K562 (cell line): ENCODE results near the gene CHCHD10. TPM values are rescaled to one million over a fixed set of nuclear protein-coding genes. Genes with fewer than 3 reads are reported as not detected.
A peak's percentile ranks its signal among the peaks of the same experiment; 100 is the strongest.

ENCODE experiments used
- ESRRA ChIP-seq: fragments of 450-650 bp; IDR thresholded peaks from 2 replicates; pipeline ENCODE4 v1.6.1; 2014; ENCODE audit warnings: low read depth, mild to moderate bottlenecking, moderate library complexity, borderline replicate concordance
- NCOA2 ChIP-seq, 2 experiments: fragments of 450-650 bp; IDR thresholded peaks; 2 replicates each; pipeline ENCODE4 v1.6.1; 2018; ENCODE audit warnings: mild to moderate bottlenecking in 2 of 2, moderate library complexity in 1 of 2; ENCODE audit not compliant: partially characterized antibody in 2 of 2
- SMARCE1 ChIP-seq: fragments of 450-650 bp; IDR thresholded peaks from 2 replicates; pipeline ENCODE4 v1.7.1; 2016; ENCODE audit warnings: mild to moderate bottlenecking
- SNRNP70 ChIP-seq: fragments of 200-400 bp; formaldehyde crosslinking; optimal IDR thresholded peaks from 2 replicates; pipeline ENCODE3; 2017; ENCODE audit warnings: low read depth, low read length
- SRSF7 ChIP-seq: fragments of 200-400 bp; formaldehyde crosslinking; optimal IDR thresholded peaks from 2 replicates; pipeline ENCODE3; 2017; ENCODE audit warnings: mild to moderate bottlenecking, low read depth, low read length
- ZFP30 ChIP-seq: fragments of 250-450 bp; sonication (Bioruptor Pico); IDR thresholded peaks from 2 replicates; pipeline ENCODE4 v1.8.0; 2022; ENCODE audit warnings: moderate library complexity, mild to moderate bottlenecking, inconsistent platforms, borderline replicate concordance
- ZNF699 ChIP-seq: fragments of 250-450 bp; sonication (Bioruptor Pico); IDR thresholded peaks from 2 replicates; pipeline ENCODE4 v1.8.0; 2021; ENCODE audit warnings: mild to moderate bottlenecking, moderate library complexity; ENCODE audit not compliant: insufficient replicate concordance
- ZNF707 ChIP-seq: fragments of 250-450 bp; sonication (Bioruptor Pico); conservative IDR thresholded peaks from 2 replicates; pipeline ENCODE4 v1.8.0; 2022; ENCODE audit warnings: inconsistent platforms, mild to moderate bottlenecking, moderate library complexity
- polyA plus RNA-seq, 8 experiments: library from polyadenylated mRNA; depleted of rRNA in 4 of 8; stranded (reverse) in 5 of 8; unstranded in 3 of 8; fragments of >200 nt; fragmentation: Nextera tagmentation in 2 of 8; fragmentation: Illumina TruSeq in 1 of 8; extraction: Ambion mirVana in 2 of 8; extraction: Trizol in 1 of 8; gene quantifications; 2 replicates each; pipeline versions ENCODE4 v1.2.1 to v1.2.3, GENCODE V29; 2011 to 2014; ENCODE audit warnings: inconsistent platforms in 1 of 8, missing spikeins in 1 of 8
- total RNA-seq, 7 experiments: library from RNA; depleted of rRNA in 6 of 7; stranded (reverse); fragments of >200 nt in 6 of 7; fragmentation: Illumina TruSeq in 2 of 7; extraction: Trizol in 2 of 7; gene quantifications; 2 replicates each; pipeline versions ENCODE4 v1.2.1 to v1.2.3, GENCODE V29; 2011 to 2021; ENCODE audit warnings: low replicate concordance in 1 of 7
- TF ChIP-seq, protein P1 (sequence below): fragments of 450-650 bp; IDR thresholded peaks from 2 replicates; pipeline ENCODE4 v1.6.1; 2016; ENCODE audit warnings: mild to moderate bottlenecking, moderate library complexity

CHCHD10 gene
- total and polyA plus RNA-seq, 9 of the 15 experiments (the other 6 are each of a cell fraction or from before 2014, with no cell fraction given), result 15.2 to 292 (median 102) TPM

- TF ChIP-seq, protein P1, sequence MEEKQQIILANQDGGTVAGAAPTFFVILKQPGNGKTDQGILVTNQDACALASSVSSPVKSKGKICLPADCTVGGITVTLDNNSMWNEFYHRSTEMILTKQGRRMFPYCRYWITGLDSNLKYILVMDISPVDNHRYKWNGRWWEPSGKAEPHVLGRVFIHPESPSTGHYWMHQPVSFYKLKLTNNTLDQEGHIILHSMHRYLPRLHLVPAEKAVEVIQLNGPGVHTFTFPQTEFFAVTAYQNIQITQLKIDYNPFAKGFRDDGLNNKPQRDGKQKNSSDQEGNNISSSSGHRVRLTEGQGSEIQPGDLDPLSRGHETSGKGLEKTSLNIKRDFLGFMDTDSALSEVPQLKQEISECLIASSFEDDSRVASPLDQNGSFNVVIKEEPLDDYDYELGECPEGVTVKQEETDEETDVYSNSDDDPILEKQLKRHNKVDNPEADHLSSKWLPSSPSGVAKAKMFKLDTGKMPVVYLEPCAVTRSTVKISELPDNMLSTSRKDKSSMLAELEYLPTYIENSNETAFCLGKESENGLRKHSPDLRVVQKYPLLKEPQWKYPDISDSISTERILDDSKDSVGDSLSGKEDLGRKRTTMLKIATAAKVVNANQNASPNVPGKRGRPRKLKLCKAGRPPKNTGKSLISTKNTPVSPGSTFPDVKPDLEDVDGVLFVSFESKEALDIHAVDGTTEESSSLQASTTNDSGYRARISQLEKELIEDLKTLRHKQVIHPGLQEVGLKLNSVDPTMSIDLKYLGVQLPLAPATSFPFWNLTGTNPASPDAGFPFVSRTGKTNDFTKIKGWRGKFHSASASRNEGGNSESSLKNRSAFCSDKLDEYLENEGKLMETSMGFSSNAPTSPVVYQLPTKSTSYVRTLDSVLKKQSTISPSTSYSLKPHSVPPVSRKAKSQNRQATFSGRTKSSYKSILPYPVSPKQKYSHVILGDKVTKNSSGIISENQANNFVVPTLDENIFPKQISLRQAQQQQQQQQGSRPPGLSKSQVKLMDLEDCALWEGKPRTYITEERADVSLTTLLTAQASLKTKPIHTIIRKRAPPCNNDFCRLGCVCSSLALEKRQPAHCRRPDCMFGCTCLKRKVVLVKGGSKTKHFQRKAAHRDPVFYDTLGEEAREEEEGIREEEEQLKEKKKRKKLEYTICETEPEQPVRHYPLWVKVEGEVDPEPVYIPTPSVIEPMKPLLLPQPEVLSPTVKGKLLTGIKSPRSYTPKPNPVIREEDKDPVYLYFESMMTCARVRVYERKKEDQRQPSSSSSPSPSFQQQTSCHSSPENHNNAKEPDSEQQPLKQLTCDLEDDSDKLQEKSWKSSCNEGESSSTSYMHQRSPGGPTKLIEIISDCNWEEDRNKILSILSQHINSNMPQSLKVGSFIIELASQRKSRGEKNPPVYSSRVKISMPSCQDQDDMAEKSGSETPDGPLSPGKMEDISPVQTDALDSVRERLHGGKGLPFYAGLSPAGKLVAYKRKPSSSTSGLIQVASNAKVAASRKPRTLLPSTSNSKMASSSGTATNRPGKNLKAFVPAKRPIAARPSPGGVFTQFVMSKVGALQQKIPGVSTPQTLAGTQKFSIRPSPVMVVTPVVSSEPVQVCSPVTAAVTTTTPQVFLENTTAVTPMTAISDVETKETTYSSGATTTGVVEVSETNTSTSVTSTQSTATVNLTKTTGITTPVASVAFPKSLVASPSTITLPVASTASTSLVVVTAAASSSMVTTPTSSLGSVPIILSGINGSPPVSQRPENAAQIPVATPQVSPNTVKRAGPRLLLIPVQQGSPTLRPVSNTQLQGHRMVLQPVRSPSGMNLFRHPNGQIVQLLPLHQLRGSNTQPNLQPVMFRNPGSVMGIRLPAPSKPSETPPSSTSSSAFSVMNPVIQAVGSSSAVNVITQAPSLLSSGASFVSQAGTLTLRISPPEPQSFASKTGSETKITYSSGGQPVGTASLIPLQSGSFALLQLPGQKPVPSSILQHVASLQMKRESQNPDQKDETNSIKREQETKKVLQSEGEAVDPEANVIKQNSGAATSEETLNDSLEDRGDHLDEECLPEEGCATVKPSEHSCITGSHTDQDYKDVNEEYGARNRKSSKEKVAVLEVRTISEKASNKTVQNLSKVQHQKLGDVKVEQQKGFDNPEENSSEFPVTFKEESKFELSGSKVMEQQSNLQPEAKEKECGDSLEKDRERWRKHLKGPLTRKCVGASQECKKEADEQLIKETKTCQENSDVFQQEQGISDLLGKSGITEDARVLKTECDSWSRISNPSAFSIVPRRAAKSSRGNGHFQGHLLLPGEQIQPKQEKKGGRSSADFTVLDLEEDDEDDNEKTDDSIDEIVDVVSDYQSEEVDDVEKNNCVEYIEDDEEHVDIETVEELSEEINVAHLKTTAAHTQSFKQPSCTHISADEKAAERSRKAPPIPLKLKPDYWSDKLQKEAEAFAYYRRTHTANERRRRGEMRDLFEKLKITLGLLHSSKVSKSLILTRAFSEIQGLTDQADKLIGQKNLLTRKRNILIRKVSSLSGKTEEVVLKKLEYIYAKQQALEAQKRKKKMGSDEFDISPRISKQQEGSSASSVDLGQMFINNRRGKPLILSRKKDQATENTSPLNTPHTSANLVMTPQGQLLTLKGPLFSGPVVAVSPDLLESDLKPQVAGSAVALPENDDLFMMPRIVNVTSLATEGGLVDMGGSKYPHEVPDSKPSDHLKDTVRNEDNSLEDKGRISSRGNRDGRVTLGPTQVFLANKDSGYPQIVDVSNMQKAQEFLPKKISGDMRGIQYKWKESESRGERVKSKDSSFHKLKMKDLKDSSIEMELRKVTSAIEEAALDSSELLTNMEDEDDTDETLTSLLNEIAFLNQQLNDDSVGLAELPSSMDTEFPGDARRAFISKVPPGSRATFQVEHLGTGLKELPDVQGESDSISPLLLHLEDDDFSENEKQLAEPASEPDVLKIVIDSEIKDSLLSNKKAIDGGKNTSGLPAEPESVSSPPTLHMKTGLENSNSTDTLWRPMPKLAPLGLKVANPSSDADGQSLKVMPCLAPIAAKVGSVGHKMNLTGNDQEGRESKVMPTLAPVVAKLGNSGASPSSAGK, result peak; percentile 78
- TF ChIP-seq ZNF699 (CRISPR knock-in tag), result no peak
- TF ChIP-seq ZFP30 (CRISPR knock-in tag), result no peak
- TF ChIP-seq SRSF7, result no peak
- TF ChIP-seq ESRRA, result peak; percentile 99
- TF ChIP-seq NCOA2 (IDR thresholded peaks at IDR 0.05; ENCODE audit: partially characterized antibody in 2 of 2), result no peak
- no peak for TF ChIP-seq SNRNP70
- 0 out of 2 replicates have a peak, but pooled peaks have one; percentile 27 for TF ChIP-seq SMARCE1
- TF ChIP-seq ZNF707 (CRISPR knock-in tag), result no peak
Measured at GRCh38 chr22:23767673-23768548, at the start of gene CHCHD10 (continued).
